HG02610 (cell line): Measurements from ENCODE around the gene ZFPL1.
"Not testable (repeated sequence)": the region's sequence is repeated elsewhere in the genome, so short reads cannot be mapped to it uniquely, and the experiment has no call there.

Source experiments
- ATAC-seq: cut with Tn5 transposase; IDR thresholded peaks from one replicate; pipeline ENCODE4 v1.9.1; 2021; ENCODE audit warnings: mild to moderate bottlenecking, moderate library complexity; ENCODE audit not compliant: unreplicated experiment

The ZFPL1 gene

GRCh38 chr11:65112546-65113360 is 28.7 kb downstream of the ZFPL1 start:
- no peak for ATAC-seq

GRCh38 chr11:65113361-65113756 is 29.3 kb downstream of the ZFPL1 start:
- no peak for ATAC-seq

GRCh38 chr11:65113839-65114238 is 29.8 kb downstream of the ZFPL1 start:
- ATAC-seq, result no peak

- no peak for ATAC-seq
Observed at GRCh38 chr11:65114538-65115171, 30.6 kb downstream of the ZFPL1 start.

GRCh38 chr11:65115361-65116082 is 31.5 kb downstream of the ZFPL1 start:
- no peak for ATAC-seq

- peak; percentile 1 for ATAC-seq
Observed at GRCh38 chr11:65116370-65117205, 32.6 kb downstream of the ZFPL1 start.

- peak; percentile 50 for ATAC-seq
Observed at GRCh38 chr11:65117206-65118096, 33.4 kb downstream of the ZFPL1 start, which contains the start of gene ZNHIT2. Gene ZNHIT2 (minus strand): TSS chr11:65117701. CDS start chr11:65117653, 48 bp downstream.

- ATAC-seq, result no peak
Observed at GRCh38 chr11:65118097-65118837, 34.2 kb downstream of the ZFPL1 start.

GRCh38 chr11:65118891-65119669 is 35.1 kb downstream of the ZFPL1 start:
- ATAC-seq, result not testable (repeated sequence)

GRCh38 chr11:65119670-65119995 is 35.6 kb downstream of the ZFPL1 start:
- no peak for ATAC-seq

GRCh38 chr11:65120831-65121230 is 36.8 kb downstream of the ZFPL1 start:
- ATAC-seq, result no peak

GRCh38 chr11:65121447-65121864 is 37.4 kb downstream of the ZFPL1 start:
- ATAC-seq, result no peak

- ATAC-seq, result peak; percentile 70
Observed at GRCh38 chr11:65121865-65122696, 38.1 kb downstream of the ZFPL1 start, which contains the start of the genes FAU and MRPL49. Gene FAU (minus strand): TSS chr11:65122134. CDS start chr11:65121813, 321 bp downstream. Gene MRPL49 (plus strand): TSS chr11:65122321. CDS start chr11:65122347, 26 bp downstream.

GRCh38 chr11:65124480-65125196 is 40.6 kb downstream of the ZFPL1 start:
- no peak for ATAC-seq

GRCh38 chr11:65125197-65126056 is 41.4 kb downstream of the ZFPL1 start:
- ATAC-seq, result no peak
